NCI-H2171 (cell line): Measurements from ENCODE around the gene TBX15.
"Not testable (repeated sequence)": the region's sequence is repeated elsewhere in the genome, so short reads cannot be mapped to it uniquely, and the experiment has no call there.

Experiments used
- DNase-seq: peaks from one replicate; lab custom pipeline; 2025; lab: John Stamatoyannopoulos, UW

The TBX15 gene

DNA sequence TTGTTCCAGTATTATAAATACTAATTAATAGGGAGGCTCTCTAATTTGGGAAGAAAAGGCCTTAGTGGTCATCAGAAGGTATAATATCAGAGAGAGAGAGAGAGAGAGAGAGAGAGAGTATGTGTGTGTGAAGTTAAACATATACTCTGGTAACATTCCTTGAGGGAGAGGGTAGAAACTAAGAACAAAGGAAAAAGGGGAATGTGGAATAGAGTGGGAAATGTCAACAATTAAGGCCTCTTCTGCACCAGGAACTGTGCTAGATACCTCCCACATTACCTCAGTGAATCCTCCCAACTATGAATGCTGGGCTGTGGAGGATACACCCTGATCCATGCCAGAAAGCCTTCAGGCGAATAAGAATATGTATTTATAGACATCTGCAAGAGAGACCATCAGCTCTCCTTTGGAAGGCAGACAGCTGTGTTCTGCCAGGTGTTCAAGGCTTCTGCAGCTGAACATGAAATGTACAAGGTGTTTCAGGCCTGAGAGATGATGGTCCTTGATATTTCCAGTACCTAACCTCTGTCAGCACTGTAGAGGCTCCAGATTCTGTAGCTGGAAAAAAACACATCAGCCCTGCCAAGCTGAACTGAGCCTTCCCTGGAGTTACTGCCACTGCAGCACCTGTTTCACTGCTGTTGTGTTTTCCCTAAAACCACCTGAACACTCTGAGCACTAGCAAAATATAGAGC lies 29.1 kb downstream of the TBX15 start:
- DNase-seq = no peak

DNA sequence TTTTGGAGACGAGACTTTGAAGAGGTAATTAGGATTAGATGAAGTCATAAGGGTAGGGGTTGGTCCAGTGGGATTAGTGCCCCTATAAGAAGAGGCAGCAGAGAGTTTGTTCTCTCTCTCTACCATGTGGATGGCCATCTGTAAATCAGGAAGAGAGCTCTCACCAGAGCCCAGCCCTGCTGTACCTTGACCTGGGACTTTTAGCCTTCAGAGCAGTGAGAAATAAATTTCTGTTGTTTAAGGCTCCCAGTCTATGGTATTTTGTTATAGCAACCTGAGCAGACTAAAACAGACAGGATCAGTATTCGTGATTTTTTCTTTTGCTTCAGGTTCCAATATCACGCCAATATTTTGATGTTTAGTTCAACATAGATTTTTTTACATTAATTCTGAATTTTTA lies 30.0 kb downstream of the TBX15 start:
- DNase-seq = no peak

DNA sequence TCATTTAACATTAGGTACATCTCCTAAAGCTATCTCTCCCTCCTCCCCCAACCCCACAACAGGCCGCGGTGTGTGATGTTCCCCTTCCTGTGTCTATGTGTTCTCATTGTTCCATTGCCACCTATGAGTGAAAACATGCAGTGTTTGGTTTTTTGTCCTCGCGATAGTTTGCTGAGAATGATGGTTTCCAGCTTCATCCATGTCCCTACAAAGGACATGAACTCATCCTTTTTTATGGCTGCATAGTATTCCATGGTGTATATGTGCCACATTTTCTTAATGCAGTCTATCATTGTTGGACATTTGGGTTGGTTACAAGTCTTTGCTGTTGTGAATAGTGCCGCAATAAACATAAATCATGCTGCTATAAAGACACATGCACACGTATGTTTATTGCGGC lies 30.6 kb downstream of the TBX15 start:
- DNase-seq = not testable (repeated sequence)

DNA sequence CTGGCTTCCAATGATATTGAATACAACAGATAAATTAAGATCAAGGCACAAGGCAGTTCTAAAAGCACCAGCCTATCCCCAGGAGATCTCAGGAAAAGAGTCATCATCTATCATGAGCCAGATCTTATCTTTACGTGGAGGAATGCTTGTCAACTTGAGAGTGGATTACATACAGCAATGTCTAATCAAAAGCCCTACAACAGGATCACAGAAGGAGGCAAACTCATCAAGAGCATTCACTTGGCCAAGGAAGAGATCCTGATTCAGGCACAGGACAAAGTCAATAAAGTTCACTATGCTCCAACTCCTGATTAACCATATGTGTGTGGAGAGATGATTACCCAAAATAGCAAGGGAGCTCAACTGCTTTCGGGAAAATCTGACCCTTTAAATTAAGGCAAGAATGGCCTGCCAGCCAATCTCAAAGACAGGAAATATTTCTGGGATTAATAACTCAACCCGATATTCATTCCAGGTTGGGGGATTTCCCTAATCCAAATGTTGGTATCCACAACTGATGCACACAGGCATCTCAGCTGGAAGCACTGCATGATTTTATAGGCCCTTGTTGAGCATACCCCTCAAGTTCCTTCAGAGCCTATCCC lies 33.7 kb downstream of the TBX15 start:
- DNase-seq = no peak

DNA sequence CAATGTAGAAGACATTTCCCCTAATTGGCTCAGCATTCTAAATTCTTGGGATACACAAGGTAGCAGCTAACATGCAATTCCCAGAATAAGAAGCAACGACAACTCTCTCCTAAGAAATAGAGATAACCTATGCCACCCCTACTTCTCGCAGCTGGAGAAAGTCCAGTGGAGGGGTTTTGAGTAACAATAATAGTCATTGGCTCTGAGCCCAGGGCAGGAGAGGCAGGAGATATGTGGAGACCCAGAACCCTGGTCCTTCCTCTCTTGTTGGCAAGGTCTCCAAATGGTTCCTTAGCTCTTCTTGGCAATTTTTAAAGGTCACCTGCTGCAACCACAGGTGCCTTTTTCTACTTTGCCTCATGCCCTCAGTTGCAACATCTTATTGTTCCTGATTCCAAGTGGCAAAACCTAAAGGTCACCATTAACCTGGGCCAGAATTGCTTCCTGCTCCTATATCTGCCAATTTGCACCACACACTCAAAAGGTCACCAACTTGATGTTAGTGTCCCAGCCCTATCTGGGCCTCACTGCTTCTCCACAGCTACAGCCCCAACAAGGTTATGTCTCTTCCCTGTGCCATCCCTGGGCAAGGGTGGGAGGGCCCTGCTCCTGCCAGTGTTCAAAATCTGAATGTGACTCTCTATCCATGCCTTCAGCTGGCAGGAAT lies 36.7 kb downstream of the TBX15 start:
- DNase-seq = no peak

DNA sequence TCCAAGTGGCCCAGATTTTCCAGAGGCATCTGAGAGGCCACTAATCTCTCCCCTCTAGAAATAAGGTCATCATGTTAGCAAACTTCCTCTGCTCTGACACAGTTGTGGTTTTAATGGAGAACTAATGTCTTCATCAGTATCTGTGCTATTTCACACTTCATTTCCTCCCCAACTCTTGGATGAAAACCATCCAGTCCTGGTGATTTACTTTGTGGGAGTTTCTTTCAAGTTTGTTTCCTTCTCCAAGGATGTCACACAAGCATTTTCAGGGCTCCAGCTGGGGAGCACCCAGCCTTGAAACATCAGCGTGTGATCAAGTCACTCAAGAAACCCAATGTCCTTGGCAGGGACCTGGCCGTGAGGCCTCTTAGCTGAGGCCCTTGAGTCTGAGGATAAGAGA lies 38.8 kb downstream of the TBX15 start:
- no peak for DNase-seq

DNA sequence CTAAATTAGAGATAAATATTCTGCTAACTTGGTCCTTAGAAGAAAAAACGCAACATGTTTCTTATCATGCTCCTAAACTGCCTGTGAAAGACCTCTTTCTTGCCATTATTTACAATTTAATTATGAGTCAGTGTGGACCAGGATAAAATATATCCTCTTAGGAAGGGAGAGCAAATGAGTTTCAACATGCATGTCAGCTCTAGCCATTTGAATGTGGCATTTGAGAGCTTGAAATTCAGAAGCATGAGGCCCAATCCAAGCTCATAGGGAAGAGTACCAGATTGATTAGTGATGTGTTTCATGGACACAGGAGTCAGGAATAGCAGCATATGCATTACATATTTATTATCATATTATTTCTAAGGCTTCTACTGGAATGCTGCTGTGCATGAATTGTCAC lies 39.3 kb downstream of the TBX15 start:
- no peak for DNase-seq

DNA sequence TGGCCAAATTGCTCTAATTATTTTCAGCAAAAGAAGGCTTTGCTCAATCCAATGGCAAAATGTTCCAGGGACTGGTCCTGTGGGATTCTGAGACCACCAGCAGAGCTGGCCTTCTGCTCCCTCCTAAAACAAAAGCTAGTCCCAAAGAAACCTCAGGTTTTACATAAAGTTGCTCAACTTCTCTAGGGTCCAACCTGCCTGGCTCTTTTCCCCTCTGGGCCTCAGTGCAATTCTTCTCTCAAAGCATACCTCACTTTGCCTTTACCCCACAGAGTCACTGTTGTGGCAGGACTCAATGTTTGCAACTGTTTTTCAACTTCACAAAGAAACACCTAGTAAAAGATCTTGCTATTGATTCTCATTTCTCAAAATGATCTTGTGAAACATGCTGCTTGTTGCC lies 39.8 kb downstream of the TBX15 start:
- no peak for DNase-seq

DNA sequence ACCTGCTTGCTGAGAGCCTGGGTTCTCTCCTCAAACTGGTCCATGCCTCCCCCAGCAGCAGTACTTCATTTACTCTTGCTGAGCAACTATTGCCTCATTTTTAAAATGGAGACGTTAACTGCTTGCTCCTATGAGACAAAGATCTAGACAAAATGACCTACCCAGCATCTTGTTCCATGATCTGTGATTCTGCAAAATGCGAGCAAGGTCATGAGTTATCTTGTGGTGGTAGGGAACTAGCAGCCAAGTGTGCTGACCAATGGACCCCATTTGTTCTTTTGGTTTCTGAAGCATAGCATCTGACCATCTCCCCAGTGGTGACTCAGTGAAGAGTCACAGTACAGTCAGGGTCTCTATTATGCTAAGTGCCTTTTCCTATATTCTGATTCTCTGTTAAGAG lies 40.4 kb downstream of the TBX15 start:
- DNase-seq = no peak

DNA sequence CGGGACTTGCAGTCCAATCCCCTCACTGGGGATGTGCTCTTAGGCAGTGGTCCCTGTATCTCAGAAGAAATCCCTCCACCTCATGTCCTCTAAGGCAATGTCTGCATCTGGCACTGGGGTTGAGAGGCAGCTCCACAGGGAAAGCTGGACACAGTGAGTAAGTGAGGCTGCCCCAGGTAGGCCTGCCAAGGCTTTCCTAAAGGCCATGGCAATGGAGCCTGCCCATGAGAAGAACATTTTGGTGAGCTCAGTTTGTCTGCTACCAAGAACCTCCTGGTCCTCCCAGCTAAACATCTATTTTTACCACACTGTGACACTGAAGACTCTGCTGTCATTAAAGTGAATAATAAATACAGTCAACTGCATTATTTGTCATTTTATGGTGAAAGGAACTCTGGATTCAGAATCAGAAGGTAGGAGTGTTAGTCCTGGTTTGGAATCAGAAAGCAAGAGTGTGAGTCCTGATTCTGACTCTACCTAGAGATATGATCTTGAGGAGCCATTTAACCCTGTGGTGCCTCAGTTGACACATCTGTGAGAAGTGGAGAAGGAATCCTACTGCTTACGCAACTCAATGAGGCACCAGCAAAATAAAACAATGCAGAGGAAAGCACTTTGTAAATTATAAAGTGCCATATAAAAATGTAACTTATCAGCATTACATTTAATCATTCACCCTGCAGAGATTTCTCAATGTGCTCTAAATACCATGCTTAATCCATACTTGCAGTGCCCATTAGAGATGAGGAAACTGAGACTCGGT lies 41.0 kb downstream of the TBX15 start:
- DNase-seq = no peak

DNA sequence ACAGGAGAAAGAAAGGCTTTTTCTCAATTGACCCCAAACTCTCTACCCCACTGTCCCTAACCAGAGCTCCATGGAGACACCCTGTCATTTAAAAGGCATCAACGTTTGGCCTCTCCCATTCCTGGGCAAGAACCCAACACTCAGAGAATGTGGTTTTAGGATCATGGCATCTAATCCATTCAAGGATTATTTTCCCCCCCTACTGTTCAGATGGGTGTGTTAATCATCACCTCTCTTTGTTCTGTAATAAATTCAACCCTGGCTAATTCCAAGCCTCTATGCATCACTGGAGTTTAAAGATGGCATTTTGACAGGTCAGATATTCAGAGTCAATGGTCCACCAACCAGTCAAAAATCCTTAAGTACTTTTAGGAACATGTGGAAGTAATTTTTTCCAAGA lies 42.7 kb downstream of the TBX15 start:
- no peak for DNase-seq

DNA sequence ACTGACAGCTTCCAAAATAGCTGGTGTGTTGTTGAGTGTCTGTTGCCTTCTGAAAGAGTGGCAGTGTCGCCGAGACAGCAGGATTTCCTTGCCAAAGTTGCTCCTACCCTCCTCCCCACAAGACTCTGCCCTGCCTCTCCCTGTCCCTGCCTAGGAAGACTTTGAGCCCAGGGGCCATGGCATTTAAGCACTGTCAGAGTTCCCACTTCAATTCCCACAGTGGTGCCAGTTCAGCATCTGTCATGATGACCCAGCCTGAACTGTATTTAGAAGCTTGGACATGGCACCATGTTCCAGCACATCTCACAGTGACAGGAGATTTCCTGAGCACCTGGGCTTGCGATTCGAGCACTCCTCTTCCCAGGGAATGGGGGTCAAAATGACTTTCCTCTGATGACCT lies 43.6 kb downstream of the TBX15 start:
- no peak for DNase-seq

DNA sequence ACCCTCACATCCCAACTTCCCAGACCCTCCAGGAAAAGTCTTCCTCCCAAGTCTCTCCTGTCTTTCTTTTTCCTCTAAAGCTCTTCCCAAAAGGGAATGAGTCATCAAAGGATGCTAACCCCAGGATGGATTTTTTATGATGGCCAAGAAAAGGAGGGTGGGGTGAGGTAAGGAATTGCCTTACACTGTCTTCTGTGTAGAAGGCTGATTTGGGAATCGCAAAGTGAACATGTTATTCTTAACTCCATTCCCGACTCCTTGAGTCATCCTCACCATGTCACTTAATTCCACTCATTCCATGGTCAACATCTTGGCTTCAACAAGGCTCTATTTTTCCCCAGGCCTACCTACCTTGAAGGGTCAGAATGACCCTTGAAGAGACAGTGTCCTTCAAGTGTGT lies 44.0 kb downstream of the TBX15 start:
- no peak for DNase-seq

DNA sequence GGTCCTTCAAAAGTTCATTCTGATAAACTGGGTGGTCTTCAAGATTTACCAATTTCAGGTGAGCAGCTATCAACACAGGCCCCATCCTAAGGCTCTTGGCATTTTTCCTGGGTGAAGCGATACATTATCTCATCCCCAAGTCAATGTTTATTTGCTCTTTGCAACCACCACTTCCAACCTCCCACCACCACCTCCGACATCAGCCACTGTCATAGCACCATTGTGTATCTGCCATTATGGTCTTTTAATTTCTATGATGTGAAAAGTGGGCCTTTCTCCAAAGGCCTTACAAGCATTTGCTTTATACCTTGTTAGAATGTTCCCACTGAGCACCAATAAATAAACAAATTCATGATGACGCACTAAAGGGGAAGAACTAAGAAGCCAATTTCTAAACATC lies 47.2 kb downstream of the TBX15 start:
- no peak for DNase-seq

DNA sequence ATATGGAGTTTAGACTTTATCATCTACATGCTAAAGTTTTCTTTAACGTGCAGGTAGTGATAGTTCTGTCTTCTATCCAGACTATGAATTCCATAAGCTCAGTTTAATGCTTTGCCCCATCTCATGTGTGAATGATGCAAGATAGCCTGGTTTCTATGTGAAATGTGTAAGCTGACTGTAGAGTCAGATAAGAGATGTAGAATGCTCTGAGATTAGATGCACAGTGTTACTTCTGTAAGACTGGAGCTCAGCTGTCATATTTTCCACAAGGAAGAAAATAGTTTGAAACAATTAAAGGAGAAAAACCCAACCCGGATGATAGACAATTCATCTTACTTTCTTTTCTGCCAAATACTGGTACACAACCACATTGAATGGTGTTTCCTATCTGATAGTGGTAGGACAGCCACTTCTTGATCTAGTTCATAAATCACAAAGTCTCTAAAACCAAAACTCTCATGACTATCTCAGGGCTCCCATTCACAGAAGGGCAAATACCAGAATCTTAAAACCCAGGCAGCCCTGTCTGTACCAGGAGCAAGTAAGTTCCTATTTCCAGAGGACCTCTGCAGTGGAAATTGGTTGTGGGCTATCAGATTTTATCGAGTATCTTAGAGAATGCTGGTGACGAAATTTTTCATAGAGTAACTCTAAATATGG lies 50.6 kb downstream of the TBX15 start:
- no peak for DNase-seq

DNA sequence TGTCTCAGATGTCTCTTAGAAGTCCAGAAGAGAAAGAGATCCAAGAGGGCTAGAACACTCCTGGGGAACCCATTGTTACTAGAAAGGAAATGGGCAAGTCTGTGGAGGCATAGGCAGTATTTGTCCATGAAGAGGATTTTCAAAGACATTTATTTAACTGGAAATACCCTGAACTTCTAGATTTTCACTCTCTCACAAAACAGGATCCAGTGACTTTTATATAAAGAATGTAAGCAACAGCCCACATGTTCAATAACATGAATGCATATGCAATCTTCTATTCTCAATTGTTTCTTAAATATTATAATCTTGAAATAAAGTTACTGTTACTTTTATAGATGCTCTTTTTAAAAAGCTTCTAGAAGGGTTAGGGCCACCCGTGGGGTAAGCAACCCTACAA lies 53.4 kb downstream of the TBX15 start:
- DNase-seq = no peak

DNA sequence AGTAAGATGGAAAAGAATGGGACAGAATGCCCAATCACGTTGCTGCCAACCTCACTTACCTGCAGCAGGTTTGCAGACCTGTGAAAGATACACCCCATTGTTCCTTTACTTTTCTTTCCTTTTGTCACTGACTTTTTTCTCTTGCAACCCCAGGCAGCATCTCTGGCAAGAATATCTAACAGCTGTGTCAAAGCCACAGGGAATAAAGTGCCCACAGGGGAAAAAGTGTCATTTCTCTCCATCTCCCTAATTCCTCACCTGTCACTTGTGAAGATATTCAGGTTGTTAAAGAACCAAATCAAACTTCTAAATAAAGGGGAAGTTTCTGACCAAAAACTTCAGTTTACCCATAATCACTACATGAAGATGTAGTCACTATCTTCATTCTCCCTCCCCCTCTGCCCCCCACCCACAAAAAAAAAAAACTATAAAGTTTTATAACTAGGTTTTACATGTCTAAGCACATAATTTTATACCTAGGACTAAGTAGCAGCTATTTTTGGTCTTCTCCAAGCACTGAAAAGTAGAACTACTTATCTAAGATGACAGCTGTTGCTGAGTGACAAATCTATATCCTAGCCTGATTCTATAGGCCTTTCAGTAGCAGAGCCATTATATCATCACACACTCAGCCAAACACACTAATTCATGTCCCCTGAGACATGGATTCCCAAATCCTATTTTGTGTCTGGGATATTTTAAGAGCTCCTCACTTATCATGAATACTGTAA lies 54.9 kb downstream of the TBX15 start:
- peak; percentile 35 for DNase-seq

DNA sequence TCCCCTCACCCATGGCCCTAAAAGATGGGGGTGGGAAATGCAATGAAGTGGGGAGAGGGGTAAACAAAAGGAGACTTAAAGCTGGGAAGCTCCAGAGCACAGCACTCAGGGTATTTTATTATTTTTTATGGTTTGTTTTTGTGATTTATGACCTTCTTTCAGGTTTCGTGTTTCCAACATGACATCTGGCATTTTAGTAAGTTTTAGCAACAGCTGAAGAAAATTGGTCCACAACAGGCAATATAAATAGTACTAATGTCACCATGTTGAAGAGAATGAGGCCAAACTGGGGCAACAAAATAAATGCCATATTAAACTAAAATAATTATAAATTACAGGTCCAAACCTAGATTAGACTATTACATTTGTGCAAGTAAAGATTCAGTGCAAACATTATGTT lies 56.3 kb downstream of the TBX15 start:
- peak; percentile 64 for DNase-seq

DNA sequence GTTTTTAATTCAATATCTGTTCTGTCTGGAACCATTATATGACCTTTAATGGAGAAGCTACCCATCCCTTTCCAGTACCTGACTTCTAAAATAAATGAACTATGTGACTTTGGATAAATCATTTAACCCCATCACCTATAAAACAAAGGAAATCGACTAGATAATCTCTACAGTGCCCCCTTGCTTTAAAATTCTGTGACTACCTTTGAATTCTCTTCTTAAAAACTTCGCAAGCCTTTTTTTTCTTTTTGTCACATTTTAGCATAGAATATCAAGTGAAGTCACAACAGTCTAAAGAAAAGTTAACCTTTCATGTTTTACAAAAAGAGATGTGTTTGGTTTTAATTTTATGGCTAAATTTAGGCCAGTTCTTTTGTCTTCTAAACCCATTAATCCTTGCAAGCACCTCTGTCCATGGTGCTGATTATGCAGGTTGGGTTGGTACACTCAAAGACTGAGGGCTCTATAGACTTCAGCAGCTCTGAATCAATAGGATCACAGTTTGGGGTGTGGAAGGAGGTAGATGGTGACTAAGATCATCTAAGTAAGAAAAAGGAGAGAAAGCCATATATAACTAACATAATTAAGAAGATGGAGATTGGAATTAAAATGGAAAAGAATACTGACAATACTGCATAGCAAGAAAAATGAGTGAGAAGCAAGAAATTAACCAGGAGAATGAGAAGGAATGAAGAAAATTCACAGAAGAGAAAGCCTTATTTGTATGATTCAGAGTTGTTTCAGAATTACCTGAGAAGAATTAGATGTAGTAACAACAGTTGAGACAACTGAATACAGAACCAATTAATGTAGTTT lies 59.2 kb downstream of the TBX15 start:
- DNase-seq = no peak

DNA sequence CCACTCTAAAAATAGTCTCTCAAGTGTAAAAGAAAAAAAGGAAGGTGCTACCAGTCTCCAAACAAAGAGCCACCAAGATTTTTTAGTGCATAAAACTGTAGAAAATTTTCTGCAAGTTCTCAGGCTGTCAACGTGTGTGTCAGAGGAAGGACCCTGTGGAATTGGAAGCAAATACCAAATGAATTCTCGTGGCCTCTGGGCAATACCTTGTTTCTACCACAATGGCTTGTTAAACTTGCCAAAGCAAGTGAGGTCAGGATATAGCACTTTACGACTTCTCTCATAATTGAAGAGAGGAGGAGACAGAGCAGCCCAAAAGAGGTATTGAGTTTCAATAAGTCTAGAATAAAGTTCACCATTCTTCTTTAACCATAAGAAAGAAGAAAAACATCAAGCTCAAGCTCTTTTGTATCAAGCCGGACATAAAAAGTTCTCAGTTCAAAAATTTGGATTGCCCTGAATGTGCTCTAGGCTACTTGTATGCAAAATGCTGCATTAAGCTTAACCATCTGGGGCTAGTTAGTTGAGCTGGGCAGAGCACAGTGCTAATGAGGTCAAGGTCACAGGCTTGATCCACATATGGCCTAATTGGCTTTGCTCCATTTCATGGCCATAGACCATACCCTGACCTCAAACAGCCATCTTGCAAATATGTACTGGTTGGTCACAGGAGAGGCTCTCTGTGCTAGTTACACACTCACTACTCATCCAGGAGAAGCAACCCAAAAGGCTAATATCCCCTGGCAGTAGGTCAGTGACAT lies 60.5 kb downstream of the TBX15 start:
- DNase-seq = no peak
